IMR-90 (cell line): ENCODE results near the gene NUP43. TPM values are rescaled to one million over a fixed set of nuclear protein-coding genes. Genes with fewer than 3 reads are reported as not detected.

ENCODE experiments used
- ATAC-seq: fragments of 200-7000 bp; cut with Tn5 transposase; 2 replicates; pipeline ENCODE4 v1.9.1; 2020; ENCODE audit warnings: low read depth, mild to moderate bottlenecking, moderate library complexity
- BruUV-seq: library from RNA; stranded (reverse); fragments of 400-500 nt; replicated peaks from 2 replicates; lab custom pipeline; 2021; lab: Mats Ljungman, UMichigan
- CTCF ChIA-PET: fragments of 300-600 bp; formaldehyde crosslinking; extraction: SDS; loops from one replicate; lab custom pipeline; 2021; ENCODE audit warnings: antibody characterized with exemption; lab: Yijun Ruan, JAX
- POLR2A ChIA-PET: fragments of 300-600 bp; sonication (Branson Sonifier 250); formaldehyde crosslinking; loops from one replicate; lab custom pipeline; 2022; ENCODE audit warnings: antibody characterized with exemption; ENCODE audit not compliant: unreplicated experiment; lab: Charles Lee
- DNase-seq: peaks from one replicate; pipeline ENCODE4 v3.0.0; 2013
- H2AFZ ChIP-seq: replicated peaks from 2 replicates; pipeline ENCODE3; 2013; ENCODE audit warnings: low read length, mild to moderate bottlenecking; ENCODE audit not compliant: poor library complexity
- H2AK5ac ChIP-seq: 2 replicates; pipeline ENCODE4 v1.6.1; 2013; ENCODE audit warnings: low read depth, low read length, inconsistent platforms
- H2AK9ac ChIP-seq: replicated peaks from 2 replicates; pipeline ENCODE3; 2013; ENCODE audit warnings: mild to moderate bottlenecking, low read depth, low read length, moderate library complexity; ENCODE audit not compliant: poor library complexity
- H2BK120ac ChIP-seq: 2 replicates; pipeline ENCODE4 v1.6.1; 2013; ENCODE audit warnings: low read depth, low read length, inconsistent platforms
- H2BK15ac ChIP-seq: 3 replicates; pipeline ENCODE4 v1.6.1; 2013; ENCODE audit warnings: low read depth, low read length, inconsistent platforms
- H2BK20ac ChIP-seq: 2 replicates; pipeline ENCODE4 v1.6.1; 2013; ENCODE audit warnings: low read depth, mild to moderate bottlenecking, inconsistent platforms, low read length, moderate library complexity
- H2BK5ac ChIP-seq: 2 replicates; pipeline ENCODE4 v1.6.1; 2013; ENCODE audit warnings: mild to moderate bottlenecking, low read depth, low read length, inconsistent platforms; ENCODE audit not compliant: poor library complexity, severe bottlenecking
- H3K14ac ChIP-seq: replicated peaks from 2 replicates; pipeline ENCODE4 v1.6.1; 2013; ENCODE audit warnings: low read depth, low read length, inconsistent platforms
- H3K18ac ChIP-seq: 2 replicates; pipeline ENCODE4 v1.6.1; 2013; ENCODE audit warnings: low read depth, low read length, control low read depth
- H3K23ac ChIP-seq: 2 replicates; pipeline ENCODE4 v1.6.1; 2013; ENCODE audit warnings: low read depth, low read length, inconsistent platforms
- H3K27ac ChIP-seq: 2 replicates; pipeline ENCODE4 v1.5.1; 2013; ENCODE audit warnings: mild to moderate bottlenecking, control low read depth, low read length; ENCODE audit not compliant: insufficient read depth
- H3K27me3 ChIP-seq: 2 replicates; pipeline ENCODE4 v1.6.1; 2013; ENCODE audit warnings: low read length; ENCODE audit not compliant: control insufficient read depth, insufficient read depth
- H3K36me3 ChIP-seq: 2 replicates; pipeline ENCODE4 v1.6.1; 2013; ENCODE audit warnings: low read length, mixed read lengths; ENCODE audit not compliant: control insufficient read depth, insufficient read depth
- H3K4ac ChIP-seq: 2 replicates; pipeline ENCODE4 v1.6.1; 2013; ENCODE audit warnings: low read depth, low read length, inconsistent platforms
- H3K4me1 ChIP-seq: 2 replicates; pipeline ENCODE4 v1.6.1; 2013; ENCODE audit warnings: low read length, mixed read lengths; ENCODE audit not compliant: control insufficient read depth, insufficient read depth
- H3K4me2 ChIP-seq: 2 replicates; pipeline ENCODE4 v1.6.1; 2013; ENCODE audit warnings: low read depth, mild to moderate bottlenecking, control low read depth, low read length, moderate library complexity
- H3K4me3 ChIP-seq: 2 replicates; pipeline ENCODE4 v1.5.1; 2013; ENCODE audit warnings: low read depth, mild to moderate bottlenecking, control low read depth, low read length, moderate library complexity; ENCODE audit not compliant: insufficient read depth
- H3K56ac ChIP-seq: 2 replicates; pipeline ENCODE4 v1.6.1; 2013; ENCODE audit warnings: low read length, inconsistent platforms; ENCODE audit not compliant: insufficient read depth; ENCODE audit errors: extremely low read depth
- H3K79me1 ChIP-seq, 2 experiments: 2 replicates each; pipeline ENCODE4 v1.6.1; 2013; ENCODE audit warnings: low read length in 2 of 2, inconsistent platforms in 1 of 2, low read depth in 1 of 2
- H3K9ac ChIP-seq: 2 replicates; pipeline ENCODE4 v1.6.1; 2013; ENCODE audit warnings: low read depth, low read length, control low read depth
- H3K9me1 ChIP-seq: 2 replicates; pipeline ENCODE4 v1.6.1; 2013; ENCODE audit warnings: low read length, inconsistent platforms; ENCODE audit not compliant: insufficient read depth
- H3K9me3 ChIP-seq: 2 replicates; pipeline ENCODE4 v1.6.1; 2013; ENCODE audit warnings: low read length; ENCODE audit not compliant: control insufficient read depth, insufficient read depth
- H4K20me1 ChIP-seq: 2 replicates; pipeline ENCODE4 v1.6.1; 2013; ENCODE audit warnings: low read length, inconsistent platforms; ENCODE audit not compliant: insufficient read depth
- H4K5ac ChIP-seq: 2 replicates; pipeline ENCODE4 v1.6.1; 2013; ENCODE audit warnings: mild to moderate bottlenecking, low read depth, low read length, control low read depth
- H4K8ac ChIP-seq, 2 experiments: 2 replicates each; pipeline ENCODE4 v1.6.1; 2013; ENCODE audit warnings: low read depth in 2 of 2, low read length in 2 of 2, control low read depth in 1 of 2, inconsistent platforms in 1 of 2
- H4K91ac ChIP-seq: 2 replicates; pipeline ENCODE4 v1.6.1; 2013; ENCODE audit warnings: low read depth, low read length, inconsistent platforms; ENCODE audit not compliant: insufficient read depth
- BHLHE40 ChIP-seq: fragments of 150-350 bp; IDR thresholded peaks from 2 replicates; pipeline ENCODE4 v1.6.1; 2016; ENCODE audit warnings: mild to moderate bottlenecking, low read depth, low read length
- CEBPB ChIP-seq: IDR thresholded peaks from 2 replicates; pipeline ENCODE4 v1.6.1; 2012; ENCODE audit warnings: low read depth, low read length, improper control_type of control experiment
- CHD1 ChIP-seq: IDR thresholded peaks from 2 replicates; pipeline ENCODE4 v1.6.1; 2012; ENCODE audit warnings: low read depth, low read length, improper control_type of control experiment
- CTCF ChIP-seq: conservative IDR thresholded peaks from 2 replicates; pipeline ENCODE4 v1.5.1; 2012; ENCODE audit warnings: mild to moderate bottlenecking, low read depth, low read length, improper control_type of control experiment
- ELK1 ChIP-seq: fragments of 150-350 bp; IDR thresholded peaks from 2 replicates; pipeline ENCODE4 v1.6.1; 2016; ENCODE audit warnings: low read depth, mild to moderate bottlenecking, low read length, moderate library complexity, borderline replicate concordance
- FOS ChIP-seq: fragments of 150-350 bp; IDR thresholded peaks from 2 replicates; pipeline ENCODE4 v1.6.1; 2016; ENCODE audit warnings: low read depth, low read length
- MAFK ChIP-seq: IDR thresholded peaks from 2 replicates; pipeline ENCODE4 v1.6.1; 2012; ENCODE audit warnings: low read depth, low read length, improper control_type of control experiment
- MAZ ChIP-seq: IDR thresholded peaks from 2 replicates; pipeline ENCODE4 v1.6.1; 2012; ENCODE audit warnings: low read depth, mild to moderate bottlenecking, low read length, improper control_type of control experiment, moderate library complexity, borderline replicate concordance
- MXI1 ChIP-seq: IDR thresholded peaks from 2 replicates; pipeline ENCODE4 v1.6.1; 2012; ENCODE audit warnings: low read depth, mild to moderate bottlenecking, low read length, moderate library complexity, borderline replicate concordance
- NFE2L2 ChIP-seq: fragments of 150-350 bp; IDR thresholded peaks from 2 replicates; pipeline ENCODE4 v1.6.1; 2016; ENCODE audit warnings: low read depth, mild to moderate bottlenecking, low read length
- POLR2A ChIP-seq: IDR thresholded peaks from 2 replicates; pipeline ENCODE4 v1.6.1; 2012; ENCODE audit warnings: mild to moderate bottlenecking, low read depth, low read length
- RAD21 ChIP-seq: IDR thresholded peaks from 2 replicates; pipeline ENCODE4 v1.6.1; 2012; ENCODE audit warnings: low read length, improper control_type of control experiment
- RCOR1 ChIP-seq: IDR thresholded peaks from 2 replicates; pipeline ENCODE4 v1.6.1; 2012; ENCODE audit warnings: mild to moderate bottlenecking, low read length, improper control_type of control experiment; ENCODE audit not compliant: insufficient replicate concordance
- RFX5 ChIP-seq: IDR thresholded peaks from 2 replicates; pipeline ENCODE4 v1.8.0; 2012; ENCODE audit warnings: low read depth, mild to moderate bottlenecking, low read length, moderate library complexity
- SMC3 ChIP-seq: fragments of 150-350 bp; IDR thresholded peaks from 2 replicates; pipeline ENCODE4 v1.6.1; 2016; ENCODE audit warnings: low read depth, mild to moderate bottlenecking, antibody characterized with exemption, low read length, moderate library complexity
- USF2 ChIP-seq: fragments of 150-350 bp; IDR thresholded peaks from 2 replicates; pipeline ENCODE4 v1.6.1; 2017; ENCODE audit warnings: mild to moderate bottlenecking, antibody characterized with exemption, low read length, low read depth
- WGBS, 2 experiments: methylation state at CpG; one replicate each; pipeline versions ENCODE4 v1.1.5 to v1.1.7; 2013; ENCODE audit warnings: missing lambda C conversion rate in 2 of 2; ENCODE audit not compliant: insufficient read length in 1 of 2; ENCODE audit errors: extremely low coverage in 2 of 2; 5-methylcytosine and 5-hydroxymethylcytosine counted together
- dilution Hi-C: fragments of 300-500 bp; cut with HindIII; formaldehyde crosslinking; loops from one replicate; pipeline ENCODE4 v1.14.3; 2018; ENCODE audit warnings: low sequenced_read_pairs; ENCODE audit not compliant: unreplicated experiment
- in situ Hi-C: fragments of 300-500 bp; cut with MboI; formaldehyde crosslinking; loops from 3 replicates; pipeline ENCODE4 v1.14.3; 2019; ENCODE audit warnings: low sequenced_read_pairs, inconsistent platforms, mixed read lengths
- intact Hi-C: fragments of 100-400 bp; cut with micrococcal nuclease; formaldehyde crosslinking; loops from 2 replicates; pipeline ENCODE4 v1.10.0; 2022
- polyA plus RNA-seq, 3 experiments: library from polyadenylated mRNA; depleted of rRNA; stranded (reverse); fragments of >200 nt; gene quantifications; 2 replicates each; pipeline ENCODE4 v1.2.3, GENCODE V29; 2012; ENCODE audit warnings: low replicate concordance in 1 of 3
- total RNA-seq: library from RNA; depleted of rRNA; stranded (reverse); fragments of >200 nt; gene quantifications from 2 replicates; pipeline ENCODE4 v1.2.3, GENCODE V29; 2012

Gene NUP43
- total and polyA plus RNA-seq, 2 of the 4 experiments (the other 2 are of a cell fraction): 14.2 to 40.5 TPM

GRCh38 chr6:149694921-149695320 is 51.4 kb downstream of the NUP43 start:
- DNase-seq: no peak
- Histone ChIP-seq H2AK9ac (no peak overlapping the region), H4K5ac (no peak overlapping the region), H3K9ac (no peak overlapping the region), H3K4me1 (0 out of 2 replicates have a peak, but pooled peaks cover 1% of the 10 kb centered on the region), H3K23ac (no peak overlapping the region), H2BK5ac (no peak overlapping the region), H4K91ac (no peak overlapping the region), H3K36me3 (peaks cover 20% of the 10 kb centered on the region), H3K9me3 (no peaks in the 10 kb centered on the region), H3K27me3 (no peaks in the 10 kb centered on the region), H3K14ac (no peak overlapping the region), H2AFZ (no peak overlapping the region), H4K8ac (no peak overlapping the region), H3K27ac (no peak overlapping the region), H3K79me1 (peaks cover 14 to 56% of the 10 kb centered on the region in 2 experiments), H3K4ac (no peak overlapping the region), H3K4me3 (no peak overlapping the region), H3K9me1 (peaks cover 6% of the 10 kb centered on the region; the same call in 1 of the 2 replicates), H4K20me1 (peaks cover 28% of the 10 kb centered on the region; the same call in 1 of the 2 replicates), H3K18ac (no peak overlapping the region), H2BK120ac (no peak overlapping the region), H2BK15ac (no peak overlapping the region), H3K56ac (no peak overlapping the region), H3K4me2 (no peak overlapping the region), H2AK5ac (no peak overlapping the region), H2BK20ac (no peak overlapping the region)
- no TSS peak for BruUV-seq
- in situ Hi-C loops (no loop called here), intact Hi-C loops (no loop called here), dilution Hi-C loops (no loop called here)
- ATAC-seq: no peak
- ChIA-PET CTCF (interaction anchor here (0.6 kb wide), 1 partner anchor 100 kb away, joined by 3 read pairs; no protein-coding TSS in a partner anchor), POLR2A (no interaction called here)
- TF ChIP-seq MAFK (no peak), BHLHE40 (no peak), CTCF (no peak), POLR2A (no peak), RCOR1 (no peak), NFE2L2 (no peak), CHD1 (no peak), USF2 (no peak), RFX5 (no peak), ELK1 (no peak), FOS (no peak), CEBPB (no peak), MAZ (no peak), SMC3 (no peak), RAD21 (no peak), MXI1 (no peak)
- WGBS, 2 experiments: no CpG with 5 or more reads among the region's 2 CpGs
